Spleen (tissue), 11 donors: ENCODE data around the gene HADHB. TPM values are rescaled to one million over a fixed set of nuclear protein-coding genes. Genes with fewer than 3 reads are reported as not detected.

Experiments used
- DNase-seq: peaks from one replicate; pipeline ENCODE4 v3.0.0-alpha.2; 2020
- H3K27ac ChIP-seq, 8 donors: fragments of 200-600 bp; sonication (generic) in 7 of 8; 1 replicate in 4 of 8; 2 replicates in 4 of 8; pipeline versions ENCODE4 v1.5.0 to v1.8.0; 2016 to 2021; ENCODE audit warnings: inconsistent platforms in 4 of 8, mild to moderate bottlenecking in 4 of 8, moderate library complexity in 1 of 8
- H3K27me3 ChIP-seq, 7 donors: fragments of 200-600 bp; sonication (generic) in 6 of 7; replicated peaks in 1 of 7; 1 replicate in 4 of 7; 2 replicates in 3 of 7; pipeline versions ENCODE4 v1.5.0 to v1.8.0; 2016 to 2021; ENCODE audit warnings: inconsistent platforms in 3 of 7, mild to moderate bottlenecking in 1 of 7
- H3K36me3 ChIP-seq, 6 donors: fragments of 200-600 bp; sonication (generic) in 5 of 6; 1 replicate in 4 of 6; 2 replicates in 2 of 6; pipeline versions ENCODE4 v1.5.0 to v1.8.0; 2016 to 2021; ENCODE audit warnings: inconsistent platforms in 2 of 6
- H3K4me1 ChIP-seq, 6 donors: fragments of 200-600 bp; sonication (generic) in 5 of 6; 1 replicate in 3 of 6; 2 replicates in 3 of 6; pipeline versions ENCODE4 v1.5.0 to v1.8.0; 2016 to 2021; ENCODE audit warnings: inconsistent platforms in 3 of 6
- H3K4me3 ChIP-seq, 8 donors: fragments of 200-600 bp; sonication (generic) in 7 of 8; 1 replicate in 4 of 8; 2 replicates in 4 of 8; pipeline versions ENCODE4 v1.5.0 to v1.8.0; 2016 to 2021; ENCODE audit warnings: inconsistent platforms in 4 of 8, mild to moderate bottlenecking in 4 of 8, moderate library complexity in 2 of 8
- H3K9me3 ChIP-seq, 8 donors: fragments of 200-600 bp; sonication (generic) in 7 of 8; 1 replicate in 4 of 8; 2 replicates in 4 of 8; pipeline versions ENCODE4 v1.5.0 to v1.8.0; 2016 to 2021; ENCODE audit warnings: inconsistent platforms in 4 of 8
- CTCF ChIP-seq, 11 experiments: fragments of 200-600 bp in 7 of 11; fragments of 450-650 bp in 4 of 11; sonication (generic) in 4 of 11; IDR thresholded peaks in 8 of 11; conservative IDR thresholded peaks in 3 of 11; 1 replicate in 7 of 11; 2 replicates in 4 of 11; pipeline versions ENCODE4 v1.4.0 to v1.8.0; 2016 to 2021; ENCODE audit warnings: antibody characterized with exemption in 11 of 11, inconsistent platforms in 4 of 11, mild to moderate bottlenecking in 1 of 11
- POLR2A ChIP-seq, 3 donors: fragments of 450-650 bp; IDR thresholded peaks; one replicate each; pipeline ENCODE4 v1.5.1; 2017; ENCODE audit warnings: antibody characterized with exemption in 3 of 3, mild to moderate bottlenecking in 1 of 3
- POLR2AphosphoS5 ChIP-seq, 3 donors: sonication (generic); formaldehyde crosslinking; IDR thresholded peaks; one replicate each; pipeline ENCODE4 v1.5.1; 2017; ENCODE audit warnings: antibody characterized with exemption in 3 of 3
- WGBS, 5 donors: extraction: QIAGEN DNeasy Blood & Tissue Kit in 3 of 5; methylation state at CpG; one replicate each; pipeline versions ENCODE4 v1.1.5 to v1.1.7; 2013 to 2018; 5-methylcytosine and 5-hydroxymethylcytosine counted together
- intact Hi-C: fragments of 100-400 bp; cut with DNase I; formaldehyde crosslinking; loops from one replicate; pipeline ENCODE4 v1.15.0; 2023; ENCODE audit warnings: low total_unique reads
- polyA plus RNA-seq, 3 donors: library from polyadenylated mRNA; stranded (reverse); fragments of 200-250 nt; gene quantifications; one replicate each; pipeline ENCODE4 v1.2.1, GENCODE V29; 2013
- total RNA-seq, 7 donors: library from RNA; depleted of rRNA in 3 of 7; stranded (reverse); fragments of >200 nt in 3 of 7; fragmentation: NEBNext Ultra II Directional in 4 of 7; extraction: Animal tissue kit (Norgen Biotek cat#: 25700) in 4 of 7; gene quantifications; one replicate each; pipeline versions ENCODE4 v1.1.0 to v1.2.1, GENCODE V29; 2016 to 2021
- donor health status: healthy with polysubstance abuse.
- donor health status: DM: no; HTN: no; CAD: no; lungs with moderate emphysema.
- donor health status: DM: no; HTN: no; CAD: no.
- donor health status: Bipolar disorder and iron deficiency.
- donor health status: healthy.
- donor health status: DM: no; HTN: no; CAD: no.
- donor health status: DM: yes; HTN: yes; CAD: no.

The HADHB gene
- total and polyA plus RNA-seq, 10 donors = 54.0 to 165 (median 108) TPM

- Histone ChIP-seq H3K4me1 (no peaks in the 10 kb centered on the region), H3K27me3 (no peaks in the 10 kb centered on the region), H3K4me3 (no peak overlapping the region), H3K9me3 (peaks cover 0 to 11% (median 0%) of the 10 kb centered on the region in 8 donors), H3K27ac (no peak overlapping the region), H3K36me3 (peaks cover 7 to 100% (median 49%) of the 10 kb centered on the region in 6 donors)
- intact Hi-C loops = no loop called here
- 94 to 100% (median 98%) methylated on average over 2 of the region's 2 CpGs for WGBS, 5 donors
- no peak for TF ChIP-seq POLR2A (IDR thresholded peaks at IDR 0.05)
- TF ChIP-seq CTCF (IDR thresholded peaks at IDR 0.05 in 8 of 11, conservative IDR thresholded peaks at IDR 0.05 in 3 of 11) = no peak
- TF ChIP-seq POLR2AphosphoS5 (IDR thresholded peaks at IDR 0.05) = no peak
- no peak for DNase-seq
Measured at GRCh38 chr2:26224095-26224494, 20.6 kb upstream of the HADHB start.

- WGBS, 5 donors = 88 to 100% (median 95%) methylated on average over 3 of the region's 3 CpGs
- peaks cover 9 to 100% (median 90%) of the 10 kb centered on the region in 6 donors for H3K36me3 ChIP-seq
- intact Hi-C loops = no loop called here
Measured at GRCh38 chr2:26229595-26229994, 15.1 kb upstream of the HADHB start.

GRCh38 chr2:26230806-26231205 lies 13.9 kb upstream of the HADHB start:
- intact Hi-C loops = no loop called here
- no peaks in the 10 kb centered on the region for H3K4me1 ChIP-seq
- TF ChIP-seq POLR2A (IDR thresholded peaks at IDR 0.05) = no peak
- TF ChIP-seq CTCF (IDR thresholded peaks at IDR 0.05 in 8 of 11, conservative IDR thresholded peaks at IDR 0.05 in 3 of 11) = no peak
- TF ChIP-seq POLR2AphosphoS5 (IDR thresholded peaks at IDR 0.05) = no peak
- DNase-seq = no peak
- no peaks in the 10 kb centered on the region for H3K27me3 ChIP-seq
- WGBS, 5 donors = 93 to 100% (median 98%) methylated on average over 2 of the region's 2 CpGs
- peaks cover 0 to 11% (median 0%) of the 10 kb centered on the region in 8 donors for H3K9me3 ChIP-seq
- H3K36me3 ChIP-seq = peaks cover 10 to 100% (median 100%) of the 10 kb centered on the region in 6 donors
- no peak overlapping the region for H3K27ac ChIP-seq
- H3K4me3 ChIP-seq = no peak overlapping the region

More at GRCh38 chr2:26229595-26229994, 15.1 kb upstream of the HADHB start:
- Histone ChIP-seq H3K27ac (no peak overlapping the region), H3K9me3 (peaks cover 0 to 11% (median 0%) of the 10 kb centered on the region in 8 donors), H3K4me1 (no peaks in the 10 kb centered on the region), H3K4me3 (no peak overlapping the region), H3K27me3 (no peaks in the 10 kb centered on the region)
- DNase-seq = no peak
- no peak for TF ChIP-seq POLR2AphosphoS5 (IDR thresholded peaks at IDR 0.05)
- TF ChIP-seq POLR2A (IDR thresholded peaks at IDR 0.05) = no peak
- TF ChIP-seq CTCF (IDR thresholded peaks at IDR 0.05 in 8 of 11, conservative IDR thresholded peaks at IDR 0.05 in 3 of 11) = no peak

GRCh38 chr2:26235089-26235488 lies 9.7 kb upstream of the HADHB start:
- intact Hi-C loops = no loop called here
- Histone ChIP-seq H3K4me3 (no peak overlapping the region), H3K9me3 (no peaks in the 10 kb centered on the region), H3K27me3 (no peaks in the 10 kb centered on the region), H3K27ac (no peak overlapping the region), H3K4me1 (peaks cover 0 to 20% (median 9%) of the 10 kb centered on the region in 6 donors), H3K36me3 (peaks cover 6 to 100% (median 78%) of the 10 kb centered on the region in 6 donors)
- TF ChIP-seq CTCF (IDR thresholded peaks at IDR 0.05 in 8 of 11, conservative IDR thresholded peaks at IDR 0.05 in 3 of 11) (peak in 7 of 11 experiments; percentile 13 to 36 (median 27)), POLR2AphosphoS5 (IDR thresholded peaks at IDR 0.05) (no peak), POLR2A (IDR thresholded peaks at IDR 0.05) (no peak)
- WGBS, 5 donors = 89 to 96% (median 94%) methylated on average over 9 of the region's 9 CpGs
- DNase-seq = no peak
